Body of pancreas (tissue), 4 donors: ENCODE results near the gene DNAAF8.

Source experiments
- CTCF ChIP-seq, 7 experiments: fragments of 450-650 bp in 4 of 7; fragments of 200-600 bp in 3 of 7; sonication (generic) in 3 of 7; IDR thresholded peaks; one replicate each; pipeline ENCODE4 v1.5.1; 2016 to 2019; ENCODE audit warnings: antibody characterized with exemption in 7 of 7
- POLR2A ChIP-seq, 3 donors: fragments of 450-650 bp; IDR thresholded peaks; one replicate each; pipeline ENCODE4 v1.6.1; 2016; ENCODE audit warnings: antibody characterized with exemption in 3 of 3, mild to moderate bottlenecking in 2 of 3

- TF ChIP-seq CTCF (IDR thresholded peaks at IDR 0.05), result no peak
- TF ChIP-seq POLR2A (IDR thresholded peaks at IDR 0.05), result no peak
Measured at GRCh38 chr16:4702466-4702808, 31.9 kb upstream of the DNAAF8 start.
